ENCODE data around the gene LRP2.
"Not testable (repeated sequence)": the region's sequence is repeated elsewhere in the genome, so short reads cannot be mapped to it uniquely, and the experiment has no call there.

Gene LRP2

GRCh38 chr2:169141713-169142352 lies 220.5 kb downstream of the LRP2 start:
- peak; percentile 71 for TF ChIP-seq CTCF (IDR thresholded peaks at IDR 0.05; ENCODE audit: borderline replicate concordance, control extremely low read depth, extremely low read depth, insufficient read depth, missing control alignments)
- peak; percentile 50 for DNase-seq (ENCODE audit: low spot score)
- in situ Hi-C loops (cut with MboI; ENCODE audit: low sequenced_read_pairs, unreplicated experiment): no loop called here

- no peak for DNase-seq (ENCODE audit: low spot score)
- in situ Hi-C loops (cut with MboI; ENCODE audit: low sequenced_read_pairs, unreplicated experiment): loop anchor here (10.0 kb wide), 1 partner anchor 175 kb away; no protein-coding TSS in a partner anchor
- no peak for TF ChIP-seq CTCF (IDR thresholded peaks at IDR 0.05; ENCODE audit: borderline replicate concordance, control extremely low read depth, extremely low read depth, insufficient read depth, missing control alignments)
Observed at GRCh38 chr2:169139993-169140767, 222.2 kb downstream of the LRP2 start.

- in situ Hi-C loops (cut with MboI; ENCODE audit: low sequenced_read_pairs, unreplicated experiment): loop anchor here (10.0 kb wide), 1 partner anchor 174 kb away; no protein-coding TSS in a partner anchor
- DNase-seq (ENCODE audit: low spot score): no peak
- TF ChIP-seq CTCF (IDR thresholded peaks at IDR 0.05; ENCODE audit: borderline replicate concordance, control extremely low read depth, extremely low read depth, insufficient read depth, missing control alignments): no peak
Observed at GRCh38 chr2:169139145-169139544, 223.2 kb downstream of the LRP2 start.

- in situ Hi-C loops (cut with MboI; ENCODE audit: low sequenced_read_pairs, unreplicated experiment): loop anchor here (10.0 kb wide), 1 partner anchor 173 kb away; no protein-coding TSS in a partner anchor
- TF ChIP-seq CTCF (IDR thresholded peaks at IDR 0.05; ENCODE audit: borderline replicate concordance, control extremely low read depth, extremely low read depth, insufficient read depth, missing control alignments): no peak
- no peak for DNase-seq (ENCODE audit: low spot score)
Observed at GRCh38 chr2:169137924-169138323, 224.4 kb downstream of the LRP2 start.

- in situ Hi-C loops (cut with MboI; ENCODE audit: low sequenced_read_pairs, unreplicated experiment): loop anchor here (10.0 kb wide), 1 partner anchor 172 kb away; no protein-coding TSS in a partner anchor
- no peak for DNase-seq (ENCODE audit: low spot score)
Observed at GRCh38 chr2:169136885-169137534, 225.3 kb downstream of the LRP2 start.

GRCh38 chr2:169136428-169136827 lies 225.9 kb downstream of the LRP2 start:
- DNase-seq (ENCODE audit: low spot score): not testable (repeated sequence)
- in situ Hi-C loops (cut with MboI; ENCODE audit: low sequenced_read_pairs, unreplicated experiment): loop anchor here (10.0 kb wide), 1 partner anchor 172 kb away; no protein-coding TSS in a partner anchor

More at GRCh38 chr2:169136885-169137534, 225.3 kb downstream of the LRP2 start:
- no peak for TF ChIP-seq CTCF (IDR thresholded peaks at IDR 0.05; ENCODE audit: borderline replicate concordance, control extremely low read depth, extremely low read depth, insufficient read depth, missing control alignments)

- in situ Hi-C loops (cut with MboI; ENCODE audit: low sequenced_read_pairs, unreplicated experiment): loop anchor here (10.0 kb wide), 1 partner anchor 169 kb away; no protein-coding TSS in a partner anchor
Observed at GRCh38 chr2:169134272-169134671, 228.1 kb downstream of the LRP2 start.

More at GRCh38 chr2:169134272-169134671, 228.1 kb downstream of the LRP2 start:
- not testable (repeated sequence) for DNase-seq (ENCODE audit: low spot score)
